WI38 (cell line): ENCODE results near the gene ANAPC2.

ENCODE experiments used
- H3K4me3 ChIP-seq: 2 replicates; pipeline ENCODE4 v1.5.1; 2011; ENCODE audit warnings: low read depth, mild to moderate bottlenecking, control low read depth, low read length
- CTCF ChIP-seq: IDR thresholded peaks from 2 replicates; pipeline ENCODE4 v1.5.1; 2012; ENCODE audit warnings: low read depth, mild to moderate bottlenecking, control low read depth, low read length

Gene ANAPC2

GRCh38 chr9:137168904-137169856 is 19.2 kb downstream of the ANAPC2 start:
- no peak overlapping the region for H3K4me3 ChIP-seq
- TF ChIP-seq CTCF: no peak

GRCh38 chr9:137168573-137168903 is 19.8 kb downstream of the ANAPC2 start:
- no peak overlapping the region for H3K4me3 ChIP-seq
- no peak for TF ChIP-seq CTCF

GRCh38 chr9:137167747-137168572 is 20.4 kb downstream of the ANAPC2 start:
- no peak overlapping the region for H3K4me3 ChIP-seq
- no peak for TF ChIP-seq CTCF

- no peak for TF ChIP-seq CTCF
- no peak overlapping the region for H3K4me3 ChIP-seq
Measured at GRCh38 chr9:137167277-137167746, 21.0 kb downstream of the ANAPC2 start.

- no peak overlapping the region for H3K4me3 ChIP-seq
- TF ChIP-seq CTCF: no peak
Measured at GRCh38 chr9:137166380-137167229, 21.8 kb downstream of the ANAPC2 start.

- no peak overlapping the region for H3K4me3 ChIP-seq
- TF ChIP-seq CTCF: no peak
Measured at GRCh38 chr9:137165250-137165836, 23.0 kb downstream of the ANAPC2 start.
